Body of pancreas (tissue), 4 donors: ENCODE measurements around the gene GRB10. TPM values are rescaled to one million over a fixed set of nuclear protein-coding genes. Genes with fewer than 3 reads are reported as not detected.

Experiments
- ATAC-seq: fragments of 150-250 bp; one replicate; pipeline ENCODE4 v1.9.1; 2016
- DNase-seq, 4 donors: peaks; one replicate each; pipeline ENCODE4 v3.0.0-alpha.2; 2019
- H3K27ac ChIP-seq, 4 donors: fragments of 200-600 bp; sonication (generic); 1 replicate in 3 of 4; 2 replicates in 1 of 4; pipeline versions ENCODE4 v1.5.1 to v1.6.1; 2016 to 2019; ENCODE audit warnings: mild to moderate bottlenecking in 1 of 4, mixed read lengths in 1 of 4, moderate library complexity in 1 of 4
- H3K27me3 ChIP-seq, 2 donors: fragments of 200-600 bp; sonication (generic); one replicate each; pipeline ENCODE4 v1.6.0; 2016; ENCODE audit warnings: mild to moderate bottlenecking in 1 of 2
- H3K36me3 ChIP-seq, 2 donors: fragments of 200-600 bp; sonication (generic); replicated peaks in 1 of 2; 2 replicates each; pipeline ENCODE4 v1.5.1; 2016; ENCODE audit warnings: low read depth in 2 of 2; ENCODE audit not compliant: insufficient read depth in 1 of 2
- H3K4me1 ChIP-seq: fragments of 200-600 bp; sonication (generic); one replicate; pipeline ENCODE4 v1.6.0; 2016
- H3K4me3 ChIP-seq, 2 donors: fragments of 200-600 bp; sonication (generic); 1 replicate in 1 of 2; 2 replicates in 1 of 2; pipeline ENCODE4 v1.5.1; 2016 to 2019
- H3K9me3 ChIP-seq, 3 donors: fragments of 200-600 bp; sonication (generic); 1 replicate in 2 of 3; 2 replicates in 1 of 3; pipeline ENCODE4 v1.5.1; 2016
- POLR2A ChIP-seq, 3 donors: fragments of 450-650 bp; IDR thresholded peaks; one replicate each; pipeline ENCODE4 v1.6.1; 2016; ENCODE audit warnings: antibody characterized with exemption in 3 of 3, mild to moderate bottlenecking in 2 of 3
- WGBS, 2 donors: methylation state at CpG; one replicate each; pipeline ENCODE4 v1.1.5; 2017; 5-methylcytosine and 5-hydroxymethylcytosine counted together
- intact Hi-C: fragments of 100-400 bp; cut with DNase I; formaldehyde crosslinking; loops from one replicate; pipeline ENCODE4 v1.15.1; 2023
- total RNA-seq, 2 donors: library from RNA; depleted of rRNA; stranded (reverse); fragments of >200 nt; gene quantifications; one replicate each; pipeline ENCODE4 v1.1.0, GENCODE V29; 2016
- TF ChIP-seq, protein P1 (sequence below), 7 experiments: fragments of 450-650 bp in 4 of 7; fragments of 200-600 bp in 3 of 7; sonication (generic) in 3 of 7; IDR thresholded peaks; one replicate each; pipeline ENCODE4 v1.5.1; 2016 to 2019; ENCODE audit warnings: antibody characterized with exemption in 7 of 7

GRB10 gene
- total RNA-seq, 2 donors from 2014 or later = 130 to 229 TPM

DNA sequence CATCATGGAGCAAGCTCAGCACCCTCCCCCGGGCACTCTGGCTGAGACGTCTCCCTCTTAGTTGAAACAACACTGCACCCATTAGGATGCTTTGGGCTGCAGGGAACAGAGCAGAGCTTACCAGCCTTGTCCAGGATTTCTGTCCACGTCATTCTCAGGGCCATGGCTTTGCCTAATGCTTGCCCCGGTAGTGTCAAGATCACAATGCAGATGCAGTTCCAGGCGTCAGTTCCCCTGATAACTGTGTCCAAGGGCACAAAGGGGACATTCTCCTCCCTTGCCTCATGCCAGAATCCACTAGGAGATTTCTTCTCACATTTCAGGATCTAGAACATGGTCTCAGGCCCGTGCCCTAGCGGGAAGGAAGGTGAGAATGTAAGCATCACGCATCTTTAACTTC, 17.2 kb upstream of the GRB10 start:
- DNase-seq (no peak), ATAC-seq (no peak)
- WGBS, 2 donors = 87 to 93% methylated on average over 8 of the region's 8 CpGs
- no peaks in the 10 kb centered on the region for H3K36me3 ChIP-seq
- H3K4me1 ChIP-seq = peaks cover 21% of the 10 kb centered on the region
- H3K9me3 ChIP-seq = no peaks in the 10 kb centered on the region
- TF ChIP-seq, protein P1, sequence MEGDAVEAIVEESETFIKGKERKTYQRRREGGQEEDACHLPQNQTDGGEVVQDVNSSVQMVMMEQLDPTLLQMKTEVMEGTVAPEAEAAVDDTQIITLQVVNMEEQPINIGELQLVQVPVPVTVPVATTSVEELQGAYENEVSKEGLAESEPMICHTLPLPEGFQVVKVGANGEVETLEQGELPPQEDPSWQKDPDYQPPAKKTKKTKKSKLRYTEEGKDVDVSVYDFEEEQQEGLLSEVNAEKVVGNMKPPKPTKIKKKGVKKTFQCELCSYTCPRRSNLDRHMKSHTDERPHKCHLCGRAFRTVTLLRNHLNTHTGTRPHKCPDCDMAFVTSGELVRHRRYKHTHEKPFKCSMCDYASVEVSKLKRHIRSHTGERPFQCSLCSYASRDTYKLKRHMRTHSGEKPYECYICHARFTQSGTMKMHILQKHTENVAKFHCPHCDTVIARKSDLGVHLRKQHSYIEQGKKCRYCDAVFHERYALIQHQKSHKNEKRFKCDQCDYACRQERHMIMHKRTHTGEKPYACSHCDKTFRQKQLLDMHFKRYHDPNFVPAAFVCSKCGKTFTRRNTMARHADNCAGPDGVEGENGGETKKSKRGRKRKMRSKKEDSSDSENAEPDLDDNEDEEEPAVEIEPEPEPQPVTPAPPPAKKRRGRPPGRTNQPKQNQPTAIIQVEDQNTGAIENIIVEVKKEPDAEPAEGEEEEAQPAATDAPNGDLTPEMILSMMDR (IDR thresholded peaks at IDR 0.05) = no peak
- TF ChIP-seq POLR2A (IDR thresholded peaks at IDR 0.05) = no peak
- no peaks in the 10 kb centered on the region for H3K27me3 ChIP-seq
- no peak overlapping the region for H3K27ac ChIP-seq
- H3K4me3 ChIP-seq = no peak overlapping the region
- intact Hi-C loops = no loop called here

DNA sequence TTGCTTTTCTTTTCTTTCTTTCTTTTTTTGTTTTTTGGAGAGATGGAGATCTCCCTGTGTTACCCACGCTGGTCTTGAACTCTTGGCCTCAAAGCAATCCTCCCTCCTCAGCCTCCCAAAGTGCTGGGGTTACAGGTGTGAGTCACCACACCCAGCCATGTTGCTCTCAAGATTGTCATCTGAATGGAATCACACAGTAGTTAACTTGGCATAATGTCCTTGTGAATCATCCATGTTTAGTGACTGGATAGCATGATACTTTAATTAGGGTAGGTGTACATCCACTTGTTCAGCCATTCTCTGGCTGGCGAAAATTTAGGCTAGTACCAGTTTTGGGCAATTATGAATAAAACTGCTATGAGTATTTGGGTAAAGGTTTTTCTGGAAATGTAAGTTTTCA, 15.4 kb upstream of the GRB10 start:
- TF ChIP-seq, protein P1 (IDR thresholded peaks at IDR 0.05) = no peak
- TF ChIP-seq POLR2A (IDR thresholded peaks at IDR 0.05) = no peak

DNA sequence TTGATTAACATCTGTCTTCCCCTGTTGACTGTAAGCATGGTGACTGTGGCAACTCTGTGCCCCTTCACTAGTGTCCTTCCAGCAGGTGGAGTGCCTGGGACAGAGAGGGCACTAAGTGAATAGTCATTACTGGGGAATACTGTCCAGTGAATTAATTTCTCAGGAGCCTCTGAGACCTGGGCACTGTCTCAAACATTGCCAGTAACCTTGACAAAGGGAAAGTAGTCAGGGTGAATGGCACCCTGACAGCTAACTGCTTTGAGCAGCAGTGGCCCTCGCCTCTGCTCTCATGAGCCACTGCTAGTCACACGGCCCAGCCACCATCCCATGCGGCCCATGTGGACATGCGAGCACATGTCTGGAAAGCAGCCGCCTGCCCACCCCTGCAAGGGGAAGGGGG, 13.1 kb upstream of the GRB10 start:
- Histone ChIP-seq H3K27me3 (no peaks in the 10 kb centered on the region), H3K9me3 (no peaks in the 10 kb centered on the region), H3K4me1 (peaks cover 34% of the 10 kb centered on the region), H3K27ac (peak overlapping the region in 2 of 4 donors; percentile 42 to 63), H3K4me3 (no peak overlapping the region), H3K36me3 (no peaks in the 10 kb centered on the region)
- 39 to 42% methylated on average over 5 of the region's 5 CpGs for WGBS, 2 donors
- DNase-seq (peak; percentile 55 to 73 (median 68)), ATAC-seq (peak; percentile 24)
- TF ChIP-seq POLR2A (IDR thresholded peaks at IDR 0.05) = no peak
- TF ChIP-seq, protein P1 (IDR thresholded peaks at IDR 0.05) = peak in 5 of 7 experiments; percentile 18 to 52 (median 43)
- intact Hi-C loops = no loop called here

More for the DNA sequence above, 15.4 kb upstream of the GRB10 start:
- intact Hi-C loops = no loop called here
- H3K27me3 ChIP-seq = no peaks in the 10 kb centered on the region
- ATAC-seq = no peak
- H3K4me1 ChIP-seq = peaks cover 26% of the 10 kb centered on the region
- 92 to 93% methylated on average over 2 of the region's 2 CpGs for WGBS, 2 donors
- H3K36me3 ChIP-seq = no peaks in the 10 kb centered on the region
- H3K4me3 ChIP-seq = no peak overlapping the region
- H3K9me3 ChIP-seq = no peaks in the 10 kb centered on the region
- DNase-seq = no peak
- no peak overlapping the region for H3K27ac ChIP-seq

DNA sequence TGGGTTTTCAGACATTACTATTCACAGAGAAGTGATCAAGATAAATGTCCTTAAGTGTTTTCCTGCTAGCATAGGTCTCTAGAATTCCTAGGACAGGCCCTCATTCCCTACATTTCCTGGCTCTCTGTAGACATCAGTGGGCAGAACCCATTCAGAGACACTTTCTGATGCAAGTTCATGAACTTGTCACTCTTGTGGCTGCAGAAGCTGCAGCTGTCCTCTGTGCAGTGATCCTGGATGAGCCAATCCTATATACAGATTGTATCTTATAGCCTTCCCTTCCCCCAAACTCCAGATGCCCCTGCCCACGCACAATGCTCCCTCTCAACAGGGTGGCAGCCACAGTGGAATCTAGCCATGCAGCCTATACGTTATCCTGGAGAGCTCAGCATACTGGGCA, 12.6 kb upstream of the GRB10 start:
- WGBS, 2 donors = 55 to 69% methylated on average over 2 of the region's 2 CpGs
- Histone ChIP-seq H3K4me1 (peaks cover 39% of the 10 kb centered on the region), H3K4me3 (no peak overlapping the region), H3K27ac (peak overlapping the region in 2 of 4 donors; percentile 42 to 63), H3K9me3 (no peaks in the 10 kb centered on the region), H3K27me3 (no peaks in the 10 kb centered on the region), H3K36me3 (no peaks in the 10 kb centered on the region)
- no peak for TF ChIP-seq POLR2A (IDR thresholded peaks at IDR 0.05)
- TF ChIP-seq, protein P1 (IDR thresholded peaks at IDR 0.05) = no peak
- intact Hi-C loops = no loop called here
- DNase-seq (no peak), ATAC-seq (no peak)

DNA sequence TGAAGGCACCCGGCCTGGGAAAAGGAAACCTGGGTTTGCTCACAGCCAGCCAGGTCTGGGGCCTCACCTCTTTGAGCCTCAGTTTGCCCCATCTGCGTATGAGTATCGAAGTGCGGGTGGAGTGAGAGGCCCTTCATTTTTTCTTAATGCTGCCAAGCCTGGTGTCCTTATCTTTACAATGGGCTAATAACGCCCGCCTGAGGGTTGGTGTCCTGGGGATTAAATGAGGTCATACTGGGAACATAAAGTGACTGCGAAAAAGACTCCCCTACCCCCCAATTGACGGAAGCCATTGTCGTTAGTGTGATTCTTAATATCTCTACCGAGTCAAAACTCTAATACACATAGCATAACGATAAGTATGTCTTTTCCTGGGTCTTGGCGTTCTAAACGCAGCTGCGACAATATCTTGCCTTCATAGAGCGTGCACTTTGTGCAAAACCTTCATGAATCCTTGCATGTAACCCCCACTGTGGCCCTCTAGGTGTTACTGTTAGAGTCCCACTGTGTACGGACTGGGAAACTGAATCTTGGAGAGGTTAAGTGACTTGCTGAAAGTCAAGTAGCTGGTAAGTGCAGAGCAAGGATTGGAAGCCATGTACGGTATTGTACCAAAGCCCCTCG, 11.4 kb upstream of the GRB10 start:
- peaks cover 51% of the 10 kb centered on the region for H3K4me1 ChIP-seq
- H3K36me3 ChIP-seq = no peaks in the 10 kb centered on the region
- DNase-seq = no peak
- H3K9me3 ChIP-seq = no peaks in the 10 kb centered on the region
- peak overlapping the region; percentile 88 to 94 (median 90) for H3K27ac ChIP-seq
- H3K27me3 ChIP-seq = no peaks in the 10 kb centered on the region
- H3K4me3 ChIP-seq = no peak overlapping the region
- WGBS, 2 donors = 54 to 60% methylated on average over 18 of the region's 18 CpGs
- intact Hi-C loops = no loop called here
- TF ChIP-seq, protein P1 (IDR thresholded peaks at IDR 0.05) = no peak
- no peak for TF ChIP-seq POLR2A (IDR thresholded peaks at IDR 0.05)
- ATAC-seq = no peak
